A549 (cell line): Measurements from ENCODE around the gene MTHFR. TPM values are rescaled to one million over a fixed set of nuclear protein-coding genes. Genes with fewer than 3 reads are reported as not detected.

ENCODE experiments used
- ATAC-seq, 2 experiments: fragments of 200-7000 bp in 1 of 2; fragments of >200 bp in 1 of 2; cut with Nextera tagmentation in 1 of 2; cut with Tn5 transposase in 1 of 2; 3 replicates each; pipeline versions ENCODE4 v1.8.0 to v1.9.1; 2018 to 2020; ENCODE audit warnings: mild to moderate bottlenecking in 1 of 2, moderate library complexity in 1 of 2
- CTCF ChIA-PET: fragments of 300-600 bp; sonication (Branson Sonifier 250); formaldehyde crosslinking; extraction: SDS; loops from one replicate; lab custom pipeline; 2021; ENCODE audit warnings: antibody characterized with exemption, inconsistent platforms; lab: Yijun Ruan, JAX
- POLR2A ChIA-PET: fragments of 350-600 bp; formaldehyde crosslinking; extraction: SDS; loops from one replicate; lab custom pipeline; 2021; ENCODE audit warnings: antibody characterized with exemption, inconsistent platforms; lab: Yijun Ruan, JAX
- DNase-seq, 2 experiments: peaks; one replicate each; pipeline versions ENCODE4 v3.0.0 to v3.0.0-alpha.2; 2011 to 2016; ENCODE audit warnings: low read depth in 1 of 2, low spot score in 1 of 2
- FAIRE-seq: peaks from 2 replicates; lab custom pipeline; 2011; peaks lifted over from hg19 to GRCh38; lab: Jason Lieb, UNC
- H3K27ac ChIP-seq, 2 experiments: fragments of >200 bp; sonication (Bioruptor Twin); formaldehyde crosslinking; 3 replicates each; pipeline ENCODE4 v1.5.1; 2016 to 2017
- H3K4me1 ChIP-seq: fragments of >200 bp; sonication (Bioruptor Twin); formaldehyde crosslinking; 3 replicates; pipeline ENCODE4 v1.6.1; 2016
- H3K4me2 ChIP-seq: fragments of >200 bp; sonication (Bioruptor Twin); formaldehyde crosslinking; 3 replicates; pipeline ENCODE4 v1.6.1; 2016
- H3K4me3 ChIP-seq: fragments of >200 bp; sonication (Bioruptor Twin); formaldehyde crosslinking; 3 replicates; pipeline ENCODE4 v1.5.1; 2016
- H3K9me3 ChIP-seq: fragments of >200 bp; sonication (Bioruptor Twin); formaldehyde crosslinking; 3 replicates; pipeline ENCODE4 v1.6.1; 2016
- ATOH8 ChIP-seq: fragments of 250-450 bp; sonication (Bioruptor Pico); IDR thresholded peaks from 2 replicates; pipeline ENCODE4 v1.5.0; 2020; ENCODE audit warnings: low read depth, mild to moderate bottlenecking, moderate library complexity
- BHLHE40 ChIP-seq: IDR thresholded peaks from 2 replicates; pipeline ENCODE4 v1.6.1; 2012; ENCODE audit warnings: low read depth, low read length, inconsistent platforms
- CTCF ChIP-seq: fragments of >200 bp; sonication (Bioruptor Twin); formaldehyde crosslinking; IDR thresholded peaks from 3 replicates; pipeline ENCODE4 v1.5.1; 2016
- EHMT2 ChIP-seq: fragments of 200-600 bp; sonication (generic); IDR thresholded peaks from 2 replicates; pipeline ENCODE4 v1.6.1; 2016; ENCODE audit warnings: antibody characterized with exemption, low read depth, mild to moderate bottlenecking, moderate library complexity
- ELK1 ChIP-seq: fragments of 150-350 bp; IDR thresholded peaks from 2 replicates; pipeline ENCODE4 v1.6.1; 2014; ENCODE audit warnings: low read depth, mild to moderate bottlenecking, low read length
- FOSB ChIP-seq: fragments of 250-450 bp; sonication (Bioruptor Pico); IDR thresholded peaks from 2 replicates; pipeline ENCODE4 v1.5.0; 2020; ENCODE audit warnings: mild to moderate bottlenecking, moderate library complexity
- FOSL2 ChIP-seq, 2 experiments: fragments of 450-650 bp in 1 of 2; fragments of >200 bp in 1 of 2; sonication (Bioruptor Twin) in 1 of 2; formaldehyde crosslinking; IDR thresholded peaks; 2 replicates each; pipeline versions ENCODE4 v1.5.0 to v1.6.1; 2016 to 2020; ENCODE audit warnings: mild to moderate bottlenecking in 1 of 2, moderate library complexity in 1 of 2
- HDAC2 ChIP-seq: fragments of 200-600 bp; sonication (generic); IDR thresholded peaks from 2 replicates; pipeline ENCODE4 v1.6.1; 2016
- HMGXB4 ChIP-seq: fragments of 250-450 bp; sonication (Bioruptor Pico); IDR thresholded peaks from 2 replicates; pipeline ENCODE4 v1.5.0; 2021; ENCODE audit warnings: mild to moderate bottlenecking, moderate library complexity, borderline replicate concordance
- HOXB5 ChIP-seq: fragments of 250-450 bp; sonication (Bioruptor Pico); IDR thresholded peaks from 2 replicates; pipeline ENCODE4 v1.5.0; 2020; ENCODE audit warnings: mild to moderate bottlenecking, moderate library complexity
- KDM1A ChIP-seq: fragments of 200-600 bp; sonication (generic); IDR thresholded peaks from 2 replicates; pipeline ENCODE4 v1.6.1; 2016; ENCODE audit warnings: low read depth, mild to moderate bottlenecking
- KDM5A ChIP-seq: fragments of 200-600 bp; sonication (generic); IDR thresholded peaks from 2 replicates; pipeline ENCODE4 v1.6.1; 2016; ENCODE audit warnings: antibody characterized with exemption, mild to moderate bottlenecking
- MYC ChIP-seq: IDR thresholded peaks from 2 replicates; pipeline ENCODE4 v1.6.1; 2012; ENCODE audit warnings: mild to moderate bottlenecking, inconsistent platforms, low read length, improper control_type of control experiment, borderline replicate concordance
- RARB ChIP-seq: fragments of 250-450 bp; sonication (Bioruptor Pico); IDR thresholded peaks from 2 replicates; pipeline ENCODE4 v1.8.0; 2021; ENCODE audit warnings: mild to moderate bottlenecking, moderate library complexity
- RCOR1 ChIP-seq: fragments of 150-350 bp; IDR thresholded peaks from 2 replicates; pipeline ENCODE4 v1.6.1; 2014; ENCODE audit warnings: antibody characterized with exemption, low read length, low read depth
- RNF2 ChIP-seq: fragments of 200-600 bp; sonication (generic); IDR thresholded peaks from 2 replicates; pipeline ENCODE4 v1.6.1; 2016; ENCODE audit warnings: low read depth, mild to moderate bottlenecking, antibody characterized with exemption, moderate library complexity, borderline replicate concordance
- TFCP2L1 ChIP-seq: fragments of 250-450 bp; sonication (Bioruptor Pico); IDR thresholded peaks from 2 replicates; pipeline ENCODE4 v1.5.0; 2021; ENCODE audit warnings: mild to moderate bottlenecking
- TP53 ChIP-seq: fragments of 250-450 bp; sonication (Bioruptor Pico); IDR thresholded peaks from 2 replicates; pipeline ENCODE4 v1.5.0; 2021; ENCODE audit warnings: mild to moderate bottlenecking, moderate library complexity
- USF2 ChIP-seq: fragments of 450-650 bp; IDR thresholded peaks from 2 replicates; pipeline ENCODE4 v1.6.1; 2014; ENCODE audit warnings: antibody characterized with exemption
- ZFP36 ChIP-seq: fragments of 450-650 bp; IDR thresholded peaks from 2 replicates; pipeline ENCODE4 v1.6.1; 2014; ENCODE audit warnings: borderline replicate concordance; ENCODE audit not compliant: partially characterized antibody
- WGBS: methylation state at CpG from one replicate; pipeline ENCODE4 v1.1.6; 2017; ENCODE audit errors: missing lambda C conversion rate; 5-methylcytosine and 5-hydroxymethylcytosine counted together
- polyA plus RNA-seq, 4 experiments: library from polyadenylated mRNA; depleted of rRNA in 3 of 4; stranded (reverse); fragments of >200 nt; fragmentation: RNase III in 1 of 4; extraction: RNeasy Plus Mini Kit Qiagen cat#74134 plus additional on column Dnase treatment in 1 of 4; gene quantifications; 2 replicates in 3 of 4; 3 replicates in 1 of 4; pipeline ENCODE4 v1.2.3, GENCODE V29; 2011 to 2017

The MTHFR gene
- polyA plus RNA-seq, 2 of the 4 experiments (the other 2 are of a cell fraction): 4.5 to 5.2 TPM

GRCh38 chr1:11787804-11788436 lies 17.8 kb downstream of the MTHFR start (continued):
- TF ChIP-seq RCOR1: no peak

GRCh38 chr1:11787251-11787803 lies 18.4 kb downstream of the MTHFR start:
- POLR2A ChIA-PET: interaction anchor here (1.4 to 1.8 kb wide), 2 partner anchors 11 to 121 kb away, joined by 4 to 6 read pairs; no protein-coding TSS in a partner anchor
- Histone ChIP-seq H3K9me3 (no peaks in the 10 kb centered on the region), H3K4me1 (peaks cover 22% of the 10 kb centered on the region), H3K4me3 (no peak overlapping the region), H3K4me2 (0 out of 3 replicates have a peak overlapping the region, but pooled peaks have one; percentile 14), H3K27ac (peak overlapping the region in 1 of 2 experiments; percentile 49; a peak in 1 of 6 replicates)
- no peak for FAIRE-seq
- TF ChIP-seq KDM5A (no peak), ELK1 (no peak), RARB (CRISPR knock-in tag) (no peak), CTCF (no peak), MYC (no peak), FOSB (CRISPR knock-in tag) (no peak), TFCP2L1 (CRISPR knock-in tag) (no peak), ZFP36 (no peak), HOXB5 (CRISPR knock-in tag) (no peak), EHMT2 (no peak)
- CTCF ChIA-PET: interaction anchor here (2.7 to 4.7 kb wide), 2 partner anchors 8 to 12 kb away, joined by 15 to 26 read pairs; no protein-coding TSS in a partner anchor
- ATAC-seq: peak; percentile 14; a peak in 2 of 6 replicates
- WGBS: 57% methylated on average over 12 of the region's 16 CpGs
- DNase-seq: peak in 1 of 2 experiments; percentile 30

- Histone ChIP-seq H3K4me3 (no peak overlapping the region), H3K4me1 (peaks cover 18% of the 10 kb centered on the region), H3K9me3 (no peaks in the 10 kb centered on the region), H3K4me2 (no peak overlapping the region), H3K27ac (no peak overlapping the region)
- POLR2A ChIA-PET: no interaction called here
- ATAC-seq (no peak), DNase-seq (no peak), FAIRE-seq (no peak)
- 52% methylated on average over 5 of the region's 5 CpGs for WGBS
- no peak for TF ChIP-seq ATOH8 (CRISPR knock-in tag)
- TF ChIP-seq KDM1A: no peak
- no peak for TF ChIP-seq TP53 (CRISPR knock-in tag)
- no peak for TF ChIP-seq RARB (CRISPR knock-in tag)
- no peak for TF ChIP-seq ELK1
- no peak for TF ChIP-seq CTCF
- TF ChIP-seq EHMT2: no peak
- no peak for TF ChIP-seq RCOR1
- no peak for TF ChIP-seq USF2
- no peak for TF ChIP-seq HMGXB4 (CRISPR knock-in tag)
- no peak for TF ChIP-seq RNF2
- TF ChIP-seq TFCP2L1 (CRISPR knock-in tag): no peak
- TF ChIP-seq FOSL2 (IDR thresholded peaks at IDR 0.05): no peak
- TF ChIP-seq FOSL2 (CRISPR knock-in tag; IDR thresholded peaks at IDR 0.05): no peak
- no peak for TF ChIP-seq BHLHE40
- no peak for TF ChIP-seq KDM5A
- no peak for TF ChIP-seq HDAC2
- CTCF ChIA-PET: interaction anchor here (1.4 to 4.7 kb wide), 6 partner anchors 9 to 67 kb away, joined by 3 to 26 read pairs (median 7); no protein-coding TSS in a partner anchor
Observed at GRCh38 chr1:11786168-11786567, 19.6 kb downstream of the MTHFR start.
